SU-DHL-6 (cell line): ENCODE results near the gene PGAP3.

Experiments used
- H2AFZ ChIP-seq: fragments of 200-600 bp; sonication (generic); 2 replicates; pipeline ENCODE4 v1.6.1; 2014; ENCODE audit warnings: low read depth, mild to moderate bottlenecking, moderate library complexity, mixed read lengths, antibody characterized with exemption, low read length; ENCODE audit not compliant: severe bottlenecking
- H3F3A ChIP-seq: fragments of 200-600 bp; shearing (Covaris generic); 2 replicates; pipeline ENCODE4 v1.6.0; 2016; ENCODE audit warnings: antibody characterized with exemption, mild to moderate bottlenecking; ENCODE audit not compliant: insufficient read depth
- H3K27ac ChIP-seq: fragments of 200-600 bp; sonication (generic); 2 replicates; pipeline ENCODE4 v1.5.1; 2016; ENCODE audit warnings: low read depth, mild to moderate bottlenecking, low read length, moderate library complexity, mixed read lengths
- H3K27me3 ChIP-seq: fragments of 200-600 bp; sonication (generic), shearing (Covaris generic); 2 replicates; pipeline ENCODE4 v1.6.0; 2014; ENCODE audit warnings: mild to moderate bottlenecking, low read length
- H3K36me3 ChIP-seq: fragments of 200-600 bp; sonication (generic); 2 replicates; pipeline ENCODE4 v1.6.1; 2014; ENCODE audit warnings: mild to moderate bottlenecking, low read length, mixed read lengths
- H3K4me2 ChIP-seq: fragments of 300-600, 200-600 bp; shearing (Covaris generic), sonication (generic); 2 replicates; pipeline ENCODE4 v1.6.0; 2014; ENCODE audit warnings: low read length, low read depth, mild to moderate bottlenecking; ENCODE audit not compliant: poor library complexity, severe bottlenecking
- H3K4me3 ChIP-seq: fragments of 200-600 bp; sonication (generic); 2 replicates; pipeline ENCODE4 v1.5.1; 2014; ENCODE audit warnings: antibody characterized with exemption, low read length, mild to moderate bottlenecking, mixed read lengths; ENCODE audit not compliant: insufficient read depth, poor library complexity, severe bottlenecking
- H3K79me2 ChIP-seq: fragments of 200-600 bp; sonication (generic); 2 replicates; pipeline ENCODE4 v1.6.1; 2014; ENCODE audit warnings: mild to moderate bottlenecking, low read length, moderate library complexity; ENCODE audit not compliant: insufficient read depth
- H3K9ac ChIP-seq: fragments of 200-600 bp; sonication (generic); 2 replicates; pipeline ENCODE4 v1.7.0; 2014; ENCODE audit warnings: mild to moderate bottlenecking, low read length
- H3K9me2 ChIP-seq: fragments of 200-600 bp; sonication (generic); replicated peaks from 2 replicates; pipeline ENCODE4 v1.6.1; 2014; ENCODE audit warnings: low read length; ENCODE audit not compliant: insufficient read depth
- H3K9me3 ChIP-seq: fragments of 200-600 bp; sonication (generic); 2 replicates; pipeline ENCODE4 v1.6.1; 2014; ENCODE audit warnings: low read length, mixed read lengths; ENCODE audit not compliant: insufficient read depth
- H4K20me1 ChIP-seq: fragments of 200-600 bp; sonication (generic); 2 replicates; pipeline ENCODE4 v1.6.1; 2014; ENCODE audit warnings: low read depth, mild to moderate bottlenecking, antibody characterized with exemption, low read length, moderate library complexity, mixed read lengths
- CTCF ChIP-seq: fragments of 200-600 bp; sonication (generic); IDR thresholded peaks from one replicate; pipeline ENCODE4 v1.5.1; 2017; ENCODE audit warnings: antibody characterized with exemption, mild to moderate bottlenecking, low read length, moderate library complexity; ENCODE audit not compliant: insufficient read depth, poor library complexity, severe bottlenecking
- EZH2phosphoT487 ChIP-seq: fragments of 200-600 bp; sonication (generic), shearing (Covaris generic); conservative IDR thresholded peaks from 2 replicates; pipeline ENCODE4 v1.6.1; 2018; ENCODE audit warnings: mild to moderate bottlenecking, antibody characterized with exemption, low read length, moderate library complexity, mixed read lengths

PGAP3 gene

GRCh38 chr17:39716073-39716818, 28.4 kb upstream of the PGAP3 start:
- no peaks in the 10 kb centered on the region for H3K79me2 ChIP-seq
- no peak for TF ChIP-seq CTCF
- no peak for TF ChIP-seq EZH2phosphoT487
- no peaks in the 10 kb centered on the region for H3K9me2 ChIP-seq
- H3K9me3 ChIP-seq = no peaks in the 10 kb centered on the region
- no peak overlapping the region for H3K9ac ChIP-seq
- H3K27me3 ChIP-seq = no peaks in the 10 kb centered on the region
- H3K4me2 ChIP-seq = no peak overlapping the region
- H3K36me3 ChIP-seq = no peaks in the 10 kb centered on the region
- H2AFZ ChIP-seq = no peak overlapping the region
- no peak overlapping the region for H3K27ac ChIP-seq
- no peaks in the 10 kb centered on the region for H3F3A ChIP-seq
- no peaks in the 10 kb centered on the region for H4K20me1 ChIP-seq
- H3K4me3 ChIP-seq = no peak overlapping the region

- Histone ChIP-seq H3K27ac (no peak overlapping the region), H3K36me3 (no peaks in the 10 kb centered on the region), H2AFZ (no peak overlapping the region), H3K9me2 (no peaks in the 10 kb centered on the region), H3K4me2 (no peak overlapping the region), H3K4me3 (no peak overlapping the region), H4K20me1 (no peaks in the 10 kb centered on the region), H3K9ac (no peak overlapping the region), H3K79me2 (no peaks in the 10 kb centered on the region), H3F3A (no peaks in the 10 kb centered on the region), H3K9me3 (no peaks in the 10 kb centered on the region), H3K27me3 (no peaks in the 10 kb centered on the region)
- no peak for TF ChIP-seq CTCF
- no peak for TF ChIP-seq EZH2phosphoT487
These were observed 27.7 kb upstream of the PGAP3 start for GRCh38 chr17:39715375-39716072.

- Histone ChIP-seq H3K79me2 (no peaks in the 10 kb centered on the region), H3K27ac (no peak overlapping the region), H3K9me3 (no peaks in the 10 kb centered on the region), H3K4me3 (no peak overlapping the region), H3F3A (no peaks in the 10 kb centered on the region), H2AFZ (no peak overlapping the region), H3K27me3 (no peaks in the 10 kb centered on the region), H3K4me2 (no peak overlapping the region), H4K20me1 (no peaks in the 10 kb centered on the region), H3K9ac (no peak overlapping the region), H3K36me3 (no peaks in the 10 kb centered on the region), H3K9me2 (no peaks in the 10 kb centered on the region)
- TF ChIP-seq EZH2phosphoT487 (no peak), CTCF (no peak)
These were observed 26.4 kb upstream of the PGAP3 start for GRCh38 chr17:39714234-39714633.
